RWPE1 (cell line): ENCODE measurements around the gene TMEM62.

Experiments used
- CTCF ChIA-PET: fragments of 350-600 bp; sonication (Branson Sonifier 250); formaldehyde crosslinking; extraction: SDS; loops from one replicate; lab custom pipeline; 2021; lab: Yijun Ruan, JAX
- POLR2A ChIA-PET: fragments of 400-600 bp; formaldehyde crosslinking; extraction: SDS; loops from one replicate; lab custom pipeline; 2020; ENCODE audit warnings: antibody characterized with exemption; ENCODE audit not compliant: low non-redundant PET; lab: Yijun Ruan, JAX
- DNase-seq: peaks from one replicate; pipeline ENCODE4 v3.0.0; 2012; ENCODE audit warnings: low spot score
- H3K27ac ChIP-seq: fragments of 450-650 bp; 2 replicates; pipeline ENCODE4 v1.5.1; 2017
- CTCF ChIP-seq: fragments of 450-650 bp; conservative IDR thresholded peaks from 2 replicates; pipeline ENCODE4 v1.5.1; 2017; ENCODE audit warnings: low read depth, mild to moderate bottlenecking

The TMEM62 gene

GRCh38 chr15:43111354-43111753 is 22.0 kb upstream of the TMEM62 start:
- DNase-seq, result no peak
- ChIA-PET POLR2A (no interaction called here), CTCF (interaction anchor here (0.7 kb wide), 1 partner anchor 95 kb away, joined by 3 read pairs; no protein-coding TSS in a partner anchor)
- H3K27ac ChIP-seq, result no peak overlapping the region
- no peak for TF ChIP-seq CTCF

GRCh38 chr15:43118286-43118685 is 15.1 kb upstream of the TMEM62 start:
- POLR2A ChIA-PET, result no interaction called here
- no peak for DNase-seq
- no peak for TF ChIP-seq CTCF
- CTCF ChIA-PET, result no interaction called here
- H3K27ac ChIP-seq, result no peak overlapping the region

- CTCF ChIA-PET, result no interaction called here
- TF ChIP-seq CTCF, result no peak
- DNase-seq, result no peak
- H3K27ac ChIP-seq, result no peak overlapping the region
- POLR2A ChIA-PET, result no interaction called here
Observed at GRCh38 chr15:43118829-43119228, 14.6 kb upstream of the TMEM62 start.

GRCh38 chr15:43121863-43122262 is 11.5 kb upstream of the TMEM62 start:
- POLR2A ChIA-PET, result interaction anchor here (0.8 kb wide), 1 partner anchor 34 kb away, joined by 7 read pairs; no protein-coding TSS in a partner anchor
- no peak overlapping the region for H3K27ac ChIP-seq
- CTCF ChIA-PET, result interaction anchor here (0.6 kb wide), 1 partner anchor 290 kb away, joined by 3 read pairs; no protein-coding TSS in a partner anchor
- no peak for DNase-seq
- TF ChIP-seq CTCF, result no peak

GRCh38 chr15:43125100-43125661 is 8.2 kb upstream of the TMEM62 start:
- H3K27ac ChIP-seq, result no peak overlapping the region
- CTCF ChIA-PET, result interaction anchor here (0.6 kb wide), 1 partner anchor 10 kb away, joined by 3 read pairs; no protein-coding TSS in a partner anchor
- POLR2A ChIA-PET, result no interaction called here
- no peak for DNase-seq
- TF ChIP-seq CTCF, result no peak

GRCh38 chr15:43126356-43126755 is 7.0 kb upstream of the TMEM62 start:
- CTCF ChIA-PET, result no interaction called here
- H3K27ac ChIP-seq, result no peak overlapping the region
- POLR2A ChIA-PET, result no interaction called here
- TF ChIP-seq CTCF, result no peak
- DNase-seq, result no peak
